GM21528 (cell line): ENCODE data around the gene ACSL6.

Source experiments
- ATAC-seq: cut with Tn5 transposase; IDR thresholded peaks from one replicate; pipeline ENCODE4 v1.9.1; 2021; ENCODE audit warnings: mild to moderate bottlenecking, moderate library complexity; ENCODE audit not compliant: unreplicated experiment, low FRiP score

The ACSL6 gene

DNA sequence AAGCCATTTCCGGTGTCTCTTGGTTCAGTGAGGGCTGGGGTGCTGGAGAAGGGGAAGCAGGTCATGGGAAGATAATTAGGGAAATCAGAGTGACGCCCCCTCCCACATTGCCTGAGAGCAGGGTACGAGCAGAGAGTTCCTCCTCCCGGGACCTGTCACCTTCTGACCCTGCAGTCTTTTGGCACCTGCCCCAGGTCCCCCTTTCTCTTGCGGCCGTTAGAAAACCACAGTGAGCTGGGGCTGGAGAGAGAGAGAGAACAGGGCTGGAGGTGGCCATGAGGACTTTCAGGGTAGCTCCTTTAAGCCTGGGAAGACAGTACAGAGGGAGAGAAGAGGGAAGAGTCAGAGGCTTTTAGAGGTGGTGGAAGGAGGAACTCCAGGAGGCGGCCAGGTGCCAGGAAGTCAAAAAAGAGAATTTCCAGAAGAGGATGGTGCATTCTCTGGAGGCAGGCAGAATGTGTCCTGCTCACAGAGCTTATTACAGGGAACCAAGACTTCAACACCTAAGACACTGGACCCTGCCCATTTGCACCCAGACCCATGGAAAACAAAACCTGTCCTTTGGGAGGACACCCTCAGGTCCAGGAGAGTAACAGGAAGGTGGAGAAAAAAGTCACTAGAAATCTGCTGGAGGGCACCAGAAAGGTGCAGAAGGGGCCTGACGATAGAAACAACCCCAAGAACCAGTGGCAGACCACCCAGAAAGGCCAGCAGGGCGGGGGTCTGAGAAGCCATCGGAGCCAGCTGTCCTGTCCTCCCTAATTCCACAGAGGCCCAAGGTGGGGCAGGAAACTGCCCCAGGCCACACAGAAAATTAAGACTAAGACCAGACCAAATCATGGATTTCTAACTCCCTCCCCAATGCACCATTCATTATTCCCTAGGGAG, 6.5 kb upstream of the ACSL6 start:
- no peak for ATAC-seq

DNA sequence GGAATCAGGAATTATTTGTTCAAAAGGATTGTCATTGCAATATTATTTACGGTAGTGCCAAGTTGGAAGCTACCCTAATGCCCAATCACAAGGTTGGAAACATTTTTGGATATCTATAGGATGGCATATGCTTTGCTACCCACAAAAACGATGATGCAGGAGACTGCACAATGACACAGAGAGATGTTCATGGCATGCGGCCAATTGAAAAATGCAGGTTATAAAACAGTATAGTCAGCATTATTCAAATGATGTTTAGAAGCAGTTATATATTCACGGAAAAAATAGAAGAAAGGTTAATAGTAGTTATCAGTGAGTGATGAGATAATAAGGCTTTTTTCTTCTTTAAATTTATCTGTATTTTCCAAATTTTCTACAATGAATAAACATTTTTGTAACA, 5.9 kb upstream of the ACSL6 start:
- ATAC-seq, result no peak

- ATAC-seq, result no peak
Observed at GRCh38 chr5:132016721-132017250, 5.3 kb upstream of the ACSL6 start.

DNA sequence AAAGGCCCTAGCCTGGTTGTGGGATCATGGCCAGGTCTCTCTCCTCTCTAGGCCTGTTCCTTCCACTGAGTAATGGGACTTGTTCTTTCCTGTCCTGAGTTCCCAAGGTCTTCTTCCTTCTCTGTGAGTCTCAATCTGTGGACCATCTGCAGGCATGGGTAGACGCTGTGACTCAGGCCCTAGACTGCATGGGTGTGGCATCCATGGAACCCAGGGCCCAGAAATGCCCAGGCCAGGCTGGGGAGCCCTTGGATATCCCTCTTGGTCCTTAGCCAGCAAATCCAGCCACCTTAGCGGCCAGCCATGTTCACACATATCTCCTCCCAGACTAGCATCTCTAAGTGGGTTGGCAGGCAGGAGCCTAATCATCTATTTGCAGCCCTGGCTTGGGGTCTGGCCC, 2.3 kb upstream of the ACSL6 start:
- ATAC-seq, result no peak

GRCh38 chr5:132013006-132013689, 1.7 kb upstream of the ACSL6 start:
- no peak for ATAC-seq

GRCh38 chr5:132012371-132013005, 1.0 kb upstream of the ACSL6 start:
- no peak for ATAC-seq

DNA sequence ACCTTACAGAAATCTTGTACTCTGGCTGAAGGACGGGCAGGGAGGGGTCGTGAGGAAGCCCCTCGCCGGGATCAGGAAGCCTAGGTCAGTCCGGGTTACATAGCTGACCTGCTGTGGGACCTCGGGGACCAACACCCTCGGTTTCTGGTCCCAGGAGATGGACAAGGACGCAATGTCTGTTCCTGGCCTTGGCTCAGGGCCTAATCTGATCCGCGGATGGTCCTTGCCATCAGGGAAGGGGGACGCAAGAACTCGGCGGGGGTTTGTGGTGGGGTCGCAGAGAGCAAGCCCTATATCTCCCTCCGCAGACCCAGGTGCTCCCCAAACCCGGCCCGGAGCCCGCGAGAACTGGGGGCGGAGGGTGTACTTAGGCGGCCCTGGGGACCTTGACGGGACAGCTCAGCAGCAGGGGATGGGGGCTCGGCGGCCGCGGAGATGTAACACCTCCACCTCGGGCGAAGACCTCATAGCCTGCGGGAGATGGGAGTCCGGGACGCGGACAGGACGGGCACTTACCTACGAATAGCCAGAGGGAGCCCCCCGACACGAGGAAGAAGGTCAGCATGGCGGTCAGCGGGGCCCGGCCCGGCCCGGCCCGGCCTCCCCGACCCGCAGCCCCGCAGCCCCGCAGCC, 353 bp downstream of the ACSL6 start:
- ATAC-seq, result no peak

- ATAC-seq, result no peak
Observed at GRCh38 chr5:132010645-132010988, 841 bp downstream of the ACSL6 start.

- ATAC-seq, result no peak
Observed at GRCh38 chr5:132009706-132010405, 1.6 kb downstream of the ACSL6 start.

GRCh38 chr5:132008961-132009680, 2.3 kb downstream of the ACSL6 start:
- no peak for ATAC-seq

- no peak for ATAC-seq
Observed at GRCh38 chr5:132008163-132008473, 3.3 kb downstream of the ACSL6 start.

DNA sequence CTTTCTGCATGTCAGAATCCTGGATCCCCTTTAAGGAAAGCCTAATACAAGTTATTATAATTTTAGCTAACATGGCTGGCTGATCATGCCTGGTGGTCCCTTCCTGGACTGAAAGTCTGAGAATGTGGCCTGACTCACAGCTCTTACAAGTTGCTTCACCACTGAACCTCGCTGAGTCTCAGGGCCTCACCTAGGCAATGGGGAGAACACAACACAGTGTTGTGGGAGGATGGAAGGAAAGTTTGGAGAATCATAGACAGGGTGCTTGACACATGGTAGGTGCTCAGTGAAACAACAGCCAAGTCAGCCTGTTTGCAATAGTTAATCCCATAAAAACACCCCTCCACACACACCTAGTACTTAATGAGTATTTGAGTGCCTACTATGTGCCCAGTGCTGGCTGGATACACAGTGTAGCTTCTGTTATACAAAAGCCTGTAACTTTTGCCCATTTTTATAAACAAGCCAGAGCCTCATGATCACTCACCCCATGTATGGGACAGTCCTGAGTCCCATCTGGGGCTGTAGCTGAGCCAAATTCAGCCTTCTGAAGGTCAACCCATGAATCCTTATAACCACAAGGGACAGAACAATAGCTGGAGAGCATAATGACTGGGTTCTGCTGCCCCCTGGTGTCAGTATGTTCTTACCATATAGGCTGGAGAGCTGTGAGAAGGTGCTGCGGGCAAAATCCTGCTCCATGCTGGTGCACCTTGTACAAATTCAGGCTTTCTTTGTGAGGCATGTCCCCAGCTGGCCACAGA, 3.9 kb downstream of the ACSL6 start:
- peak; percentile 65 for ATAC-seq

- no peak for ATAC-seq
Observed at GRCh38 chr5:132006331-132007120, 4.9 kb downstream of the ACSL6 start.

DNA sequence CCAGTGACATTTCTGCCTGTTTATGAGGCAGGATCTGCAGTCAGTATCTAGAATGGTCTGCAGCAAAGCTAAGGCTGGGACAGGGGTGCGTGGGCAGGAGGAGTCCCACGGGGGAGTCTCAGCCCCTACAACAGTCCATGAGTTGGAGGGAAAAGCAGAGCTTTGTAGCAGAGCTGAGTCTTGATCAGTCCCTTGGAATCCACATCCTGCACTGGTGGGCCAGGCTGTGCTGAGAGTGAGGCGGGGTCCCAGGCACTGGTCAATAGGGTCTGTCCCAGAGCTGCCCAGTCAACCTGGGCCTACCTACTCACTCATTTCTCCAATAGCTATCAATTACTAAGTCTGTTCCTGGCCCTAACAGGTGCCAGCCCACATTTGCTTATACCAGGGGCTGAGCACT, 5.9 kb downstream of the ACSL6 start:
- ATAC-seq, result no peak

DNA sequence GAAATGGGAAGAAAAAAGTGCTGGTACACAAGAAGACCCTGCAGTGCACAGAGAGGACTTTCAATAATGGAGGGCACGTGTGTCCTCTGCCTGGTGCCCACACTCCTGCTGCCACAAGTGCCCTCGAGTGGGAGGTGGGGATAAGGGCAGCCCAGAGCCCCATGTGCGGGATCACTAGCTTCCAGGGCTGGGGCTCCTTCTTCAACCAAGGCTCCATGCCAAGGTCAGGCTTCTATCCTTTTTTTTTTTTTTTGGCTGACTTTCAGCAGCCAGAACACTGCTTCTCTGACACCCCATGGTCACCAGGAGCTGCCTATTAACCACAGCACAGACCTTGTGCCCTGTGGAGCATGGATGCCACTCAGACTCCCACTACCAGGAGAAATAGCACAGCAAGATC, 7.5 kb downstream of the ACSL6 start:
- ATAC-seq, result no peak

GRCh38 chr5:132003170-132003744, 8.2 kb downstream of the ACSL6 start:
- no peak for ATAC-seq

GRCh38 chr5:132002757-132003156, 8.7 kb downstream of the ACSL6 start:
- ATAC-seq, result no peak
